IPS DF 6.9 (cell line): ENCODE data around the gene LGI1.
"Not testable (repeated sequence)": the region's sequence is repeated elsewhere in the genome, so short reads cannot be mapped to it uniquely, and the experiment has no call there.

Source experiments
- DNase-seq: peaks from one replicate; pipeline ENCODE4 v3.0.0-alpha.2; 2013; ENCODE audit warnings: low read depth, low spot score
- H3K27ac ChIP-seq: one replicate; pipeline ENCODE4 v1.5.1; 2013; ENCODE audit warnings: low read length, control low read depth
- H3K27me3 ChIP-seq: 2 replicates; pipeline ENCODE4 v1.6.1; 2013; ENCODE audit warnings: mild to moderate bottlenecking, low read length; ENCODE audit not compliant: control insufficient read depth, insufficient read depth
- H3K36me3 ChIP-seq: 2 replicates; pipeline ENCODE4 v1.6.1; 2013; ENCODE audit warnings: low read length; ENCODE audit not compliant: control insufficient read depth, insufficient read depth
- H3K4me1 ChIP-seq: 2 replicates; pipeline ENCODE4 v1.6.1; 2013; ENCODE audit warnings: low read length; ENCODE audit not compliant: control insufficient read depth, insufficient read depth
- H3K4me3 ChIP-seq: 2 replicates; pipeline ENCODE4 v1.5.1; 2013; ENCODE audit warnings: mild to moderate bottlenecking, low read length
- H3K9me3 ChIP-seq: 2 replicates; pipeline ENCODE4 v1.6.1; 2013; ENCODE audit warnings: low read length, inconsistent platforms; ENCODE audit not compliant: control insufficient read depth, insufficient read depth
- WGBS: extraction: QIAGEN DNeasy Blood & Tissue Kit; methylation state at CpG from one replicate; pipeline ENCODE4 v1.1.7; 2013; ENCODE audit warnings: mixed read lengths, missing lambda C conversion rate; ENCODE audit not compliant: insufficient read length, insufficient coverage; 5-methylcytosine and 5-hydroxymethylcytosine counted together

Gene LGI1

DNA sequence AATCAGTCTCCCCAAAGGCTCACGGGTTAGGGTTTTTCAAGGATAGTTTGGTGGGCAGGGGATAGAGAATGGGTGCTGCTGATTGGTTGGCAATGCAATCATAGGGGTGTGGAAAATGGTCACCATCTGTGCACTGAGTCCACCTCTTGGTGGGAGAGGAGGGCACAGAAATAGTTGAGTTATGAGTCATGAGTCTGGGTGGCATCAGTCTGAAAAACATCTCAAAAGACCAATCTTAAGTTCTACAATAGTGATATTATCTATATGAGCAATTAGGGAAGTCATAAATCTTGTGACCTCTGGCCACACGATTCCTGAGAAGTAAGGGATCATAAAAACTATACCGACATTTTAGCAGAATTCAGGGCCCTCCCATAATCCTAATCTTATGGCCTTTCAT lies 62.7 kb downstream of the LGI1 start:
- WGBS: no CpG with 5 or more reads among the region's 3 CpGs
- no peak overlapping the region for H3K4me3 ChIP-seq
- H3K9me3 ChIP-seq: no peaks in the 10 kb centered on the region
- no peaks in the 10 kb centered on the region for H3K36me3 ChIP-seq
- no peaks in the 10 kb centered on the region for H3K4me1 ChIP-seq
- H3K27ac ChIP-seq: no peak overlapping the region
- no peak for DNase-seq
- no peaks in the 10 kb centered on the region for H3K27me3 ChIP-seq

DNA sequence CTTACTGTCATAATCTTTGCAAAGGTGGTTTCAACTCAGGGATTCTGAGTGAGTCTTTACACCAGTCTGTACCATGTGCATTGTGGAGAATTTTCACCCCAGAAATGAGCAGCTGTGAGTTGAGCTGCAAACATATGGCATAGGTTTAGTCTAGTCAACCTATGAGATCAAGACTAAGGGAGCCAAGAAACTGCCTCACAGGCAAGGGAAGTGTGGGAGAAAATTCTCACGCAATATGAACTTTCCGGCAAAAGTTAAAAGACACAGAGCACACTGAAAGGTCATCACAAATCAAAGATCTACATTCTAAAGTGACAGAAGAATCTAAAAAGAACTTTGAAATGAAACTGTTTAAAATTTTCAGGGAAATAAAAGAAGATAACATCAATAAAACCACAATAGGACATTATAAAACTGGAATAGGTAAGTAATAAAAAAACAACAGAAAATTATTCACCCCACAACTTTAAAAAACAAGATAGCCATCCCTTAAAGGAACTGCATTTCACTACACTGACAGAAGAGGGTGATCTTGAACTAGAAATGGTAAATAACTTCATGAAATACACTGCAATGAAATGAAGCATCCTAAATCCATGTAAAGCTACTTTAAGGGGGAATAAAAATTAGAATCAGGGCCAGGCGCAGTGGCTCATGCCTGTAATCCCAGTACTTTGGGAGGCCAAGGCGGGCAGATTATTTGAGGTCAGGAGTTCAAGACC lies 63.5 kb downstream of the LGI1 start:
- no peaks in the 10 kb centered on the region for H3K9me3 ChIP-seq
- H3K27me3 ChIP-seq: no peaks in the 10 kb centered on the region
- no peak overlapping the region for H3K4me3 ChIP-seq
- WGBS: no CpG with 5 or more reads among the region's 4 CpGs
- H3K36me3 ChIP-seq: no peaks in the 10 kb centered on the region
- H3K27ac ChIP-seq: no peak overlapping the region
- no peak for DNase-seq
- no peaks in the 10 kb centered on the region for H3K4me1 ChIP-seq

DNA sequence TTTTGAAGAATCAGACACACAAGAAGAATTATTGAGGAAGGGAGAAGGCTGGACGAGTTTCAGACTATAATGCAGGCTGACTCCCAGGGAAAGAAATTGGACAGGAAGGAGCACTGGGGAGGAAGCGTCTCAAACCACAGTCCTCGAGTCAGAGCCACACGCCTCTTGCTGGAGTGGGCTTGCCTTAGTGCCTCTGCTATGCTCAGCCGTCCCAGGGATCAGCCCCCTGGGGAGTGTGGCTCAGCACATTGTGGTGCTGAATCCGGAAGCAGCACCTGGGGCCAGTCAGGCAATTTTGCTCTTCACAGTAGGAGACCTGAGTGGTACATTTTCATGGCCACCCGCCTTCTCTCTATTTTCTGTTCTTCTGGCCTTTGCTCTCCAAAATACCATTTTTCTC lies 68.6 kb downstream of the LGI1 start:
- Histone ChIP-seq H3K27ac (no peak overlapping the region), H3K27me3 (no peaks in the 10 kb centered on the region), H3K36me3 (no peaks in the 10 kb centered on the region), H3K4me3 (no peak overlapping the region), H3K4me1 (0 out of 2 replicates have a peak, but pooled peaks cover 1% of the 10 kb centered on the region), H3K9me3 (no peaks in the 10 kb centered on the region)
- no CpG with 5 or more reads among the region's 7 CpGs for WGBS
- no peak for DNase-seq

DNA sequence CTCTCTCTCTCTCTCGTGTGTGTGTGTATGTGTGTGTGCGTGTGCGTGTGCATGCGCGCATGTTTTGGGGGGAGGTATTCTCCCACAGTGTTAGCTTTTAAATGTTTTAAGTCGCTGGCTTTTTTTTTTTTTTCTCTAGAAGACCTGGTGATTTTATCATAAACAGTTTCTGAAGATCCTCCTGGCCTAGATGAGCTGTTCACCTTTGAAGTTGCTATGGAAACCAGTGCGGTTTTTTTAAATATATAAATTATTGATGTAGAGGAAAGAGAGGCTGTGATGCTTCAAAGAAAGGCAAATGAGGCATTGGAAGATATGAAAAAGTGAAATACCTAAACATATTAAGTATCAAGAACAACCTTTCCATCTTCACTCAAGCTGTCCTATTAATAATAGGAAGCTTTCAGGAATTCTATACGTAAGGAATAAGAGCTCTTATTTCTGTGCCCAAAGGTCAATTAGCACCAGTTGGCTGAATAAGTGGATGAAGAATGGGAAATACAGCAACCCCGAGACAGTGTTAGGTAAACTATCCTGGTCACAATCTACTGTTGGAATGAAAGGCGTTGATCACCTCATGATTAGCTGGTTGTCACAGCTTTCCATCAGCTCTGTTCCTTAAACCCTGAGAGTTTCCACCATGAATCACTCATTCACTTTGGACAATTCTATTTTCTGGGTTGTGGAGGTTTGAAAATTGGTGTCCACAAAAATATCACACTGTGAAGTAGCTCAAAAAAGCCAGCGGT lies 69.5 kb downstream of the LGI1 start:
- no peak overlapping the region for H3K4me3 ChIP-seq
- H3K27ac ChIP-seq: no peak overlapping the region
- H3K36me3 ChIP-seq: no peaks in the 10 kb centered on the region
- 0 out of 2 replicates have a peak, but pooled peaks cover 1% of the 10 kb centered on the region for H3K4me1 ChIP-seq
- no peaks in the 10 kb centered on the region for H3K27me3 ChIP-seq
- H3K9me3 ChIP-seq: no peaks in the 10 kb centered on the region
- no peak for DNase-seq
- WGBS: no CpG with 5 or more reads among the region's 11 CpGs

DNA sequence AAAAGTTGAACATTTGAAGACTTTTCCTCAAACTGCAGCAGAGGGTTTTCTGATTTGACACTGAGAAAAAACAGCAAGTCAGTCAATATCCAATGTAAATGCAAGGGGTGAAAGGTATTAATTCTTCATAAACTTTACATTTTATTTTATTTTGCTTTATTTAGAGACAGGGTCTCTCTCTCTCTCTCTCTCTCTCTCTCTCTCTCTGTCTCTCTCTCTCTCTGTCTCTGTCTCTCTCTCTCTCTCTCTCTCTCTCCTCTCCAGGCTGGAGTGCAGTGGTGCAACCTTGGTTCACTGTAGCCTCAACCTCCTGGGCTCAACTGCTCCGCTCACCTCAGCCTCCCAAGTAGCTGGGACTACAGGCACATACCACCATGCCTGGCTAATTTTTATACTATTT lies 73.3 kb downstream of the LGI1 start:
- not testable (repeated sequence) for H3K4me1 ChIP-seq, H3K27ac ChIP-seq, H3K27me3 ChIP-seq, H3K9me3 ChIP-seq, H3K4me3 ChIP-seq, H3K36me3 ChIP-seq, DNase-seq
- WGBS: no CpG with 5 or more reads among the region's 1 CpG

DNA sequence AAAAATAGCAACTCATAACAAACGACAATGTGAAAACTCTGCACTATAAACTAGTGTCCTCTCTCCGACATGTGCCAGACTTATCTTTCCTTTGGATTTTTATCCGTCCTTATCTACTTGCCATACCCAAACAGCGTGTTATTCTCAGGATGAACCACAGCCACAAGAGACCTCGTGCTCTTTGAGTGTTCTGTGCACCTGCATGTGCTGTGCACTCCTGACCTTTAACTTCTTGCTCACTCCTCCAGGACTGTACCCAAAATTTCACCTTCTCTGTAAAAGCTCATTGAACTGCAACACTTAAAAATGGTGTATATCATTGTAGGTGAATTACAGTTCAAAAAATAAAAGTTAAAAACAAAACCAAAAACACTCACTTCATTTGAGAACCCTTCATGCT lies 78.0 kb downstream of the LGI1 start:
- H3K4me1 ChIP-seq: no peaks in the 10 kb centered on the region
- no peak overlapping the region for H3K4me3 ChIP-seq
- WGBS: no CpG with 5 or more reads among the region's 5 CpGs
- H3K27ac ChIP-seq: no peak overlapping the region
- no peaks in the 10 kb centered on the region for H3K36me3 ChIP-seq
- H3K27me3 ChIP-seq: peaks cover 31% of the 10 kb centered on the region
- DNase-seq: no peak
- H3K9me3 ChIP-seq: no peaks in the 10 kb centered on the region

DNA sequence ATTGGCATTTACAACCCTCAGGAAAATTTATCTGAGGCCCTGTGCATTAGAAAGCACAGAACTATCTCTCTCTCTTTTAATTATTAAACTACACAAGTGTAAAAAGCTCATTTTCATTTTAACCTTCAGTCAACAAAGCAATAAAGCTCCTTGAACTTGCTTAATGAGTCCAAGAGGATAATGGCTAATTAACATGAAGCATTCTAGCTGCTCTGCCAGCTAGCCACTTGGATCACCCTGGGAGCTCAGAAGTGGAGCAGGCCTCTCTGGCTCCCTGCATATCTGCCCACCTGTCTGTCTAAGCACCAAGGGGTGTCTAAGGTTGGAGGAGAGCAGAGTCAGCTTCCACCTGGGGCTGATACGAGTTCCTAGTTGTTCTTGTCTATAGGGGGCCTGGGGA lies 80.1 kb downstream of the LGI1 start:
- WGBS: no CpG with 5 or more reads among the region's 1 CpG
- peaks cover 40% of the 10 kb centered on the region for H3K27me3 ChIP-seq
- no peak for DNase-seq
- no peaks in the 10 kb centered on the region for H3K36me3 ChIP-seq
- no peak overlapping the region for H3K27ac ChIP-seq
- no peaks in the 10 kb centered on the region for H3K9me3 ChIP-seq
- no peak overlapping the region for H3K4me3 ChIP-seq
- peaks cover 2% of the 10 kb centered on the region; the same call in 1 of the 2 replicates for H3K4me1 ChIP-seq

DNA sequence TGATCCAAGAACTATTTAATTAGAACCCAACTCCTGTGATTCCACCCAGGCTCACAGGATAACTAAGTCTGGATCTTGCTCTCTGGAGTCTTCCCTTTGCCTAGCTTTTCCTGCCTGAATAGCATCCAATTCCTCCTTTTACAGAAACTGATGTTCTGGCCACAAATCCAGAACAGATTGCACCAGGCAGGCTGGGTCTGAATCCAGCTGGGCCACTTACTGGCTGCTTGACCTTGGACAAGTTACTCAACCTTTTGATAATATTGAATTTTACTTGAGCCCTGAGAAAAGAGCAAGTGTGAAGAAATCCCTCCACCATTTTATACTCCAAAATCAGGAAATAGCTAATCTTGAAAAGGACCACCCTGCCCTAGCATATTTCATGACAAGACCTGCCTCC lies 80.5 kb downstream of the LGI1 start:
- no peaks in the 10 kb centered on the region for H3K9me3 ChIP-seq
- peaks cover 41% of the 10 kb centered on the region for H3K27me3 ChIP-seq
- no peak overlapping the region for H3K27ac ChIP-seq
- DNase-seq: no peak
- no peak overlapping the region for H3K4me3 ChIP-seq
- no peaks in the 10 kb centered on the region for H3K36me3 ChIP-seq
- peaks cover 2% of the 10 kb centered on the region; the same call in 1 of the 2 replicates for H3K4me1 ChIP-seq

DNA sequence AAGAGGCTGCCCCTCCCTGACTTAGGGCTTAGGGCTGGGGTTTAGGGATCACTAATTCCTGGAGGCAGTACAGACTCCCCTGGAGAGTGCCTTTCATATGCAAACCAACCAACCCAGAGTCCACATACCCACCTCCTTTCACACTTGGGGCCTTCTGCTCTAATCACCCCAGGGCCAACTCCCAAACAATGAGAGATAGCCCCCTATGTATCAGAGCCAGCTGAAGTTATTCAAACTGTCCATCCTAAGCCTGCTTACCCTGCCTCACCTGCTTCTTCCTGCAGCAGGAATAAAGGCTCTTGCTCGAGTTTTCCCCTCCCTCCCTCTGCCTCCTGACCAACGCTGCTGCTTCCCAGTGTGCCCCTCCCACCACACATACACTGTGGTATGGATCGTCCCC lies 84.2 kb downstream of the LGI1 start:
- peaks cover 51% of the 10 kb centered on the region for H3K27me3 ChIP-seq
- no peaks in the 10 kb centered on the region for H3K36me3 ChIP-seq
- no CpG with 5 or more reads among the region's 3 CpGs for WGBS
- no peaks in the 10 kb centered on the region for H3K9me3 ChIP-seq
- H3K4me3 ChIP-seq: no peak overlapping the region
- H3K27ac ChIP-seq: no peak overlapping the region
- peaks cover 2% of the 10 kb centered on the region; the same call in 1 of the 2 replicates for H3K4me1 ChIP-seq
- DNase-seq: peak; percentile 82

DNA sequence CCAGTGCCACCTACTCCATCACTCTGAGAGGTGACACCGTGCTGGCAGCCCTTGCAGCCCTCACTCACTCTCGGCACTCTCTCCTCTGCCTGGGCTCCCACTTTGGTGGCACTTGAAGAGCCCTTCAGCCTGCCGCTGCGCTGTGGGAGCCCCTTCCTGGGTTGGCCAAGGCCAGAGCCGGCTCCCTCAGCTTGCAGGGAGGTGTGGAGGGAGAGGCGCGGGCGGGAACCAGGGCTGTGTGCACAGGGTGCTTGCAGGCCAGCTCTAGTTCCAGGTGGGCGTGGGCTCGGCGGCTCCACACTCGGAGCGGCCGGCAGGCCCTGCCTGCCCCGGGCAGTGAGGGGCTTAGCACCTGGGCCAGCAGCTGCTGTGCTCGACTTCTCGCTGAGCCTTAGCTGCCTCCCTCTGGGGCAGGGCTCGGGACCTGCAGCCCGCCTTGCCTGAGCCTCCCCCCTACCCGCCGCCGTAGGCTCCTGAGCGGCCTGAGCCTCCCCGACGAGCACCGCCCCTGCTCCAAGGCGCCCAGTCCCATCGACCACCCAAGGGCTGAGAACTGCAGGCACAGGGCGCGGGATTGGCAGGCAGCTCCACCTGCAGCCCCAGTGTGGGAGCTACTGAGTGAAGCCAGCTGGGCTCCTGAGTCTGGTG lies 87.4 kb downstream of the LGI1 start:
- H3K36me3 ChIP-seq: no peaks in the 10 kb centered on the region
- no peak overlapping the region for H3K4me3 ChIP-seq
- peaks cover 30% of the 10 kb centered on the region for H3K27me3 ChIP-seq
- WGBS: no CpG with 5 or more reads among the region's 30 CpGs
- peaks cover 2% of the 10 kb centered on the region; the same call in 1 of the 2 replicates for H3K4me1 ChIP-seq
- H3K9me3 ChIP-seq: no peaks in the 10 kb centered on the region
- DNase-seq: no peak
- H3K27ac ChIP-seq: no peak overlapping the region
